IPS-11a (cell line): Measurements from ENCODE around the gene TBCK.

Experiments
- H3K4me3 ChIP-seq: one replicate; pipeline ENCODE4 v1.5.1; 2013; ENCODE audit warnings: low read depth, low read length, control low read depth

The TBCK gene

GRCh38 chr4:106048250-106048971 lies 267.6 kb downstream of the TBCK start:
- H3K4me3 ChIP-seq, result no peak overlapping the region

DNA sequence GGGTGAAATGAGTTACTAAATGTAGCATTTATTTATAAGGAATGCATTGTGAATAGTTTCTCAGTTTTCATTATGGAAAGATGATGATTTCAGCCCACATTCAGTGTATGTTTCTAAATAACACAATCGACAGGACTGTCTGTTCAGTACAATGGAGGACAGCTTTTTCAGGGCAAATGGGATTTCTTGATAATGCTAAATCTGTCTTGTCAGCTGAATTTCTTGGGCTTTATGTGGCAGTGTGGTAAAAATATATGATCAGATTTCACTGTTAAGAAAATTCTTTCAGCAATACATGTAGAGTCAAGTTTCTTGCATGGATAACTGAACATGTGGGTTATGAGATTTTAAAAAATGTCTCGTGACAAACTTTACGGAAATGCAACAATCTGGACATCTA lies 269.9 kb downstream of the TBCK start:
- H3K4me3 ChIP-seq, result no peak overlapping the region

- H3K4me3 ChIP-seq, result no peak overlapping the region
Measured at GRCh38 chr4:106041294-106042002, 274.6 kb downstream of the TBCK start.

DNA sequence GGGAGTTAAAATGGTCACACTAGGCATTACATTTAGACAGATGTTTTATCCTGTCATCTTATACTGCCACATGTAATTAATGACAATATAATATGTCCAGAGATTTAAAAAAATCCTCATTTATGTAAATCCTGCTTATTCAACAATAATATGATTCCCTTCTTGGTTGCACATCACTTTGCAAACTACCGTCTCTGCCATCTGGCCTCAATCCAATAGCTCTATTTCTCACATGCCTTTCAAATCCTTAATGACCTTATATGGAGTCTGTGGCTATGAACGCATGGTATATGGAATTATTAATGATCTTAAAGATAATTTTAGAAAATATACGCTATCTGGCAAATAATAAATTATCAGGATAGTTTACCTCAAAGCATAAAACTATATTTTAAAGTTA lies 276.2 kb downstream of the TBCK start:
- H3K4me3 ChIP-seq, result no peak overlapping the region

DNA sequence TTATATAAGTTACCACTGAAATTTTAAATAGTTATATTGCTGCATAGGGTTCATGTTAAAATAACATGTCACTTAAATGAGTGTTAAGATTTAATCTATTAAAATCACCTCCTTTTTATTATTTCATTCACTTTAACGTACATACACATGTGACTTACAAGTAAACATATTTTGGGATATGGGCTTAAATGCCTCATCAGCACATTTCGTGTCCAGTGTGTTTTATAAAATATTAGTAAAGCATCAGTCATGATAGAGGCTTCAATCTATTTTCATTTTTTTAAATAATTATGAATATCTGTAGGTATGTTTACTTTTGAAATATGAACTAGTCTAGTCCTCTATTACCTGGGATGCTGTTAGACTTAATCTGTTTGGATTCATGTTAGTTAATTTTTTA lies 277.1 kb downstream of the TBCK start:
- no peak overlapping the region for H3K4me3 ChIP-seq

GRCh38 chr4:106038012-106038411 lies 278.0 kb downstream of the TBCK start:
- no peak overlapping the region for H3K4me3 ChIP-seq

- H3K4me3 ChIP-seq, result no peak overlapping the region
Measured at GRCh38 chr4:106036848-106037247, 279.2 kb downstream of the TBCK start.

DNA sequence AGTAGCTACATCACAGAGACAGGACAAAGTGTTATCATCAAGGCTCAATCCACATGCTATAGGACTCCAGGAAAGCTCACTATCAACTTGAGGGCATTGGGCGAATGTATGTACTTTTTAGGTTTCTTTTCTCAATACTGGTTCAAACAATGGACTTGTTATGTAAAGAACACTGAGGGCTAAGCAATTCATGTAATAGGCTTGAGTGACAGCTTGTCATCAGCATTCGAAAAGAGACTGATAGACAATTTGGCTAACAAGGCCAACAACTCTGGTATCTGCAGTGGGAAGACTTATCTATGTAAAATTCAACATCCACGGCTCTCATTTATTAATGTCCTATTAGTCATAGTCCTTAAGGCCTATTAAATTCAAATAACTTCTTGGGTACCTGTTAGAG lies 279.7 kb downstream of the TBCK start:
- no peak overlapping the region for H3K4me3 ChIP-seq

GRCh38 chr4:106035204-106035603 lies 280.8 kb downstream of the TBCK start:
- no peak overlapping the region for H3K4me3 ChIP-seq

DNA sequence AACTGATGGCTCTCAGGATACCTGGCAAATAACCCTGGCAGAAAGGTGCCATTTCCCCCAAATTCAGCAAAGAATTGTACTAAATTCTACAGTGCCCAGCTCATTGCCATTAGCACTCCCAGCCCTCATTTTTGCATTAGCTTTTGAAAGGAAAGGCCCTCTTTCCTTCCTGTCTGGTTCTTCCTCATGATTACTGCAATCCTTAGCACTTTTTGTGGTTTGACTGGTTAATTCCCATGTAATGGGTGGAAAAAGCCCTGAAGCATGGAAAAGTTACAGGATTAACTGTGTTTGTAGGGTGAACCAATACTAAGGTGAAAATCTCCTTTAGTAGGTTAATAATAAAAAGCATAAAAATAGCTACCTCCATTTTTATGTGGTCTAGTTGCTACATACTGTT lies 281.3 kb downstream of the TBCK start:
- no peak overlapping the region for H3K4me3 ChIP-seq

GRCh38 chr4:106034220-106034619 lies 281.8 kb downstream of the TBCK start:
- no peak overlapping the region for H3K4me3 ChIP-seq

DNA sequence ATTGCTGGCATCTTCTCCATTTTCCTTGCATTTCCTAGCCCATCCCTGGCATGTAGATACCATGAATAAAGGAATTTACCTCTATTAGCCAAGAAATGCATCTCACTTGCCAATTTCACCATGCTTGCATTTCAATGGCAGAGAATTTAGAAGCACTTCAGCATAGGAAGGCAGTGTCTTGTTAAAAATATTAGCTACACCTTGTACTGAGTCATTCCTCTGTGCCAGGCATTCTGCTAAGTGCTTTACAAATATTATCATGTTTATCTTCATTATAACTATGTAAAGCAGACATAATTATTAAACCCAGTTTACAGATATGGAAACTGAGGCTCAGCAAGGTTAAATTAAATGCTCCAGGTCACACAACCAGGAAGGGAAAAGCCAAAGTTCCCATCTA lies 282.5 kb downstream of the TBCK start:
- H3K4me3 ChIP-seq, result no peak overlapping the region

DNA sequence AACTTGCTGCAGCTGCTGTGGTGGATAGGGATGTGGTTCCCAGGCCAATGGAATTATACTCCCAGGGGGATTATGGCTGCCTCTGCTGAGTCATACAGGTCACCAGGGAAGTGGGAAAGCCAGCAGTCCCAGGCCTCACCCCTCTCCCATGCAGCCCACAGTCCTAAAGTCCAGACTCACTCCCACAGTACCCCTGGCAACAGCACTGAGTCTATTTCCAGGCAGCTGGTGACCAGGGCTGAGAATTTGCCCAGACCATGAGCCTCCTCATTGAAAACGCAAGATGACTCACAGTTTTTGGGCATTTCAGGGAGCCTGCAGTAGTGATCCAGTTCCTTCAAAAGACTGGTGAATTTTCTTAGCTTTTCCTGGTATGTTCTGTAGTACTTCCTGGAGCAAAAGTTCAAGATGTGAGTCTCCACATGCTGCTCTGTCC lies 283.1 kb downstream of the TBCK start:
- H3K4me3 ChIP-seq, result no peak overlapping the region

- no peak overlapping the region for H3K4me3 ChIP-seq
Measured at GRCh38 chr4:106022454-106022853, 293.6 kb downstream of the TBCK start.

GRCh38 chr4:106021737-106022410 lies 294.1 kb downstream of the TBCK start:
- H3K4me3 ChIP-seq, result no peak overlapping the region

DNA sequence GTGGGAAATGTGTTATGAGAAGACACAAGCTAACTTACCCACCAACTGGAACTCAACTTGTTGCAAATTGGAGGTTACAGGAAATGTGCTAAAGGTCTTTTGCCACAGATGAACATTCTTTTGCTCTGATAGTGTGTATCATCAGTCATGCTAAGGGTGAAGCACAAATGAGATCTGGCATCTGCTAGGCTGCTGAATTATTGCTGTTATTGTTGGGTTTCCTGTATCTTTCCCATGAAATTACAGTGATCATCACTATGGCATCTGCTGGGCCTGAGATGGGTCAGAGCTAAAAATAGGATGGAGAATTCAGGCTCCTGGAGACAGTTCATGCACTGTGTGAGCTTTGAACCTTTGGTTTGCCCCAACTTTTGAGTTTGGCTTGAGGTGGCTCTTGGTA lies 296.2 kb downstream of the TBCK start:
- H3K4me3 ChIP-seq, result no peak overlapping the region

DNA sequence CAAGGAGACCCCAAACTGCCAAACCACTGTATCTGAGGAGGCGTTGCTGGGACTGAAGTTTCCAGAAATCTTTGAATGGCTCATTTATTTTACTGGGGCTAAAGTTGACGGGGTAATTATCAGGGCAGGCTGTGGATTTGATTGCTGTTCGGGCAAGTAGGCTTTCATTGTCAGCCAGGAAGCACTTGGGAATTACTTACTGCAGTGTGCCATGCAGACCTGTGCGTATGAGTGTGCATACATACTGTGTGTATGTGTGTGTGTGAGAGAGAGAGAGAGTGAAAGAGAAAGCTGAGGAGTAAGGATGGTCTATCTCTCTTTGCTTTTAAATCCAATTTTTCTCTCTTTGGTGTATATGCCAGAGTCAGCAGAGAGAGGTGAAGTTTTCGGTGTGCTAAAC lies 298.0 kb downstream of the TBCK start:
- H3K4me3 ChIP-seq, result no peak overlapping the region

GRCh38 chr4:106011387-106011786 lies 304.6 kb downstream of the TBCK start:
- no peak overlapping the region for H3K4me3 ChIP-seq

GRCh38 chr4:106010761-106011160 lies 305.2 kb downstream of the TBCK start:
- no peak overlapping the region for H3K4me3 ChIP-seq

- H3K4me3 ChIP-seq, result no peak overlapping the region
Measured at GRCh38 chr4:106002994-106003393, 313.0 kb downstream of the TBCK start.

DNA sequence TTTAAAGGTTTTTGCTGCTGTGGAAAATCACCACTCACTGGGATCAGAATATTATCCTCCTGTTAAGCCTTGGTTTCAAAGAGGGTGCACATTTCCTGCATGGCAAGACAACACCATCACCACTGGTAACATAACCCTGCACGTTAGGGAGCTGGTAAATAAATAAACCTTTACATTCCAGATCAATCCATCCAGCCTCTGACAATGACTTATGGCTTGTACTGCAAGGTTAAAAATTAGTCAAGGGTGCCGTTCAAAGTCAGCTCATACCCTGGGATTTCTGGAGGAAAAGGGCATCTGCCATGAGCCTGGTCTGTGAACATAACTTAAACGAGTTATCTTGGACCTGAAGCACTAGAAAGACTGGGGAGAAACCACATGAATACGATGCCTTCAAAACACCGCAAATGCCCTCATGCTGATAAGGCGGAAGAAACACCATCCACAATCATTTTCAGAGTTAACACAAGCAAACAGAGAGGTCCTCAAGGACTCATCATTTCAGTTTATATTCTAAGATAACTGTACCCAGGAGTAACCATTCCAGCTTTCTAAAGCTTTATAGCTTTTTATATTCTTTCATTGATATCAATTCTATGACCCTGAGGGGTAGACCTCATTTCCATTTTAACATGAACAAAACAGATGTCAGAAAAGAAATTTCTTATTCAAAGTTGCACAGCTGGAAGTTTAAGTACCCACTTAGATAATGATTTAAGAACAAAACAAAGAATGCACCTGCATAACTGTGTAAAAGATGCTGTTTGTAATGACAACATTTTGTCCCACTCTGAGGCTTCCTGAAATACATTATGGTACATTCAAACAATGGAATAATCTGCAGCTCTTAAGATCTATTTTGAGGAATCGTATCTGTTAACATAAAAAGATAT lies 317.6 kb downstream of the TBCK start:
- no peak overlapping the region for H3K4me3 ChIP-seq
